ENCODE measurements around the gene ASB18.
"Not testable (repeated sequence)": the region's sequence is repeated elsewhere in the genome, so short reads cannot be mapped to it uniquely, and the experiment has no call there.

The ASB18 gene, protein sequence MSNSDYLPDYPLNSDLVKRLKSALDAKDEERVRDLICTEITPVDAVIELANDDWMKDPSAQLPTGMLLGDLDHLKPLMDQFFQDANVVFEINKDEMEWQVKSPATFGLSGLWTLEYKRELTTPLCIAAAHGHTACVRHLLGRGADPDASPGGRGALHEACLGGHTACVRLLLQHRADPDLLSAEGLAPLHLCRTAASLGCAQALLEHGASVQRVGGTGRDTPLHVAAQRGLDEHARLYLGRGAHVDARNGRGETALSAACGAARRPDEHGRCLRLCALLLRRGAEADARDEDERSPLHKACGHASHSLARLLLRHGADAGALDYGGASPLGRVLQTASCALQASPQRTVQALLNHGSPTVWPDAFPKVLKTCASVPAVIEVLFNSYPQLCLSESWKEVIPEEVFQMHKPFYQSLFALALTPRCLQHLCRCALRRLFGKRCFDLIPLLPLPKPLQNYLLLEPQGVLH

DNA sequence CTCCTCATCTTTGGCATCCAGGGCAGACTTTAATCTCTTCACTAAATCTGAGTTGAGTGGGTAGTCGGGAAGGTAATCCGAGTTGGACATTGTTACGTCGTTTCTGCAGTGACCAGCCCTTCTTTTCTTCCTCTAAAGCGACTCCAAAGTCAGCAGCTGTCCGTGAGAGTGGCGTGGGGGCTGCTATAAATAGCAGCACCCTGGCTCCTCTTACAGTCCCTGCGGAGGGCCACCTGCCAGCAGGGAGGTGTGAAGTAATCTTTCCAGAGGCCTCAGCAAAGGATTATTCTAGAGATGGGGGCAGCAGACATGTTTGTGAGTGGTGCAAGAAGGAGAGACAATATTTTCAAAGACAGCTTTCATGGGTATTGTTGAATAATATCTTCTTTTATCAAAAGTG is at the start of gene ASB18:
Gene ASB18, minus strand, starts transcription at position 151 of the 400 bp plus-strand sequence. Its CDS starts 61 bp downstream, at position 90.
- DNase-seq (ENCODE audit: low read depth): no peak

DNA sequence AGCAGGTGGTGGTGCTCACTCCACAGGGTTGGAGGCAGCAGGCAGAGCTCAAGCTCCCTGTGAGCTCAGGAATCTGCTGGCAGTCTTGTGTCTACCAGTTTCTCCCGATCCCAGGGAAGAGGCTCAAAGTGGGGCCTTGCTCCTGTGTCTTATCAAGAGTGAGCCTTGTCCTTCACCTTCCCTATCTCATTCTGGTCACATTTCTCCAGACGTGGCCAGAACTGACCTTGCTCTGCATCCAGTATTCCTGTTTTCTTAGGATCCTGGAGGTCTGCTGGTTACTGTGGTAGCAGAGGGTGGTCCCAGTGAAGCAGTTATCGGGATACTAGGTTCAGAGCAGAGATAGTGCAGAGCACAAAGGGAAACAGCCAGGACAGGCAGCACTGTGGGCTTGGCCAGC is 47.1 kb upstream of the ASB18 start:
- no peak for DNase-seq (ENCODE audit: low read depth)

DNA sequence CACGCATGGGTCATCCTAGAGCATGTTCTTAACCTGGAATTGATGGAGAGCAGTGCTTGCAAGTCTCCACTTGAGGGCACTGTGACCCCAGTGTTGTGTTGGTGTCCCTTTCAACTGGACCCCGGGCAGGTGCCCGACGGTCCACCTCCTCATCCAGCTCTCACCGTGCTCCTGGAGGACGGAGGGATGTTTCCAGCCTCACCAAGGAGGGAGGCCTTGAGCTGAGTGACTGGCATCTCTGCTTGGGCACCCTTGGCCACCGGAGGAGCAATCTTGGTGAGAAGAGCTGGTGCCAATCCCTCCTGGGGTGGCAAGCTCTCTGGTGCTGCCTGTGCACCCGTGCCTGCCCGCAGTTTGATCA is 45.4 kb upstream of the ASB18 start:
- DNase-seq (ENCODE audit: low read depth): no peak

DNA sequence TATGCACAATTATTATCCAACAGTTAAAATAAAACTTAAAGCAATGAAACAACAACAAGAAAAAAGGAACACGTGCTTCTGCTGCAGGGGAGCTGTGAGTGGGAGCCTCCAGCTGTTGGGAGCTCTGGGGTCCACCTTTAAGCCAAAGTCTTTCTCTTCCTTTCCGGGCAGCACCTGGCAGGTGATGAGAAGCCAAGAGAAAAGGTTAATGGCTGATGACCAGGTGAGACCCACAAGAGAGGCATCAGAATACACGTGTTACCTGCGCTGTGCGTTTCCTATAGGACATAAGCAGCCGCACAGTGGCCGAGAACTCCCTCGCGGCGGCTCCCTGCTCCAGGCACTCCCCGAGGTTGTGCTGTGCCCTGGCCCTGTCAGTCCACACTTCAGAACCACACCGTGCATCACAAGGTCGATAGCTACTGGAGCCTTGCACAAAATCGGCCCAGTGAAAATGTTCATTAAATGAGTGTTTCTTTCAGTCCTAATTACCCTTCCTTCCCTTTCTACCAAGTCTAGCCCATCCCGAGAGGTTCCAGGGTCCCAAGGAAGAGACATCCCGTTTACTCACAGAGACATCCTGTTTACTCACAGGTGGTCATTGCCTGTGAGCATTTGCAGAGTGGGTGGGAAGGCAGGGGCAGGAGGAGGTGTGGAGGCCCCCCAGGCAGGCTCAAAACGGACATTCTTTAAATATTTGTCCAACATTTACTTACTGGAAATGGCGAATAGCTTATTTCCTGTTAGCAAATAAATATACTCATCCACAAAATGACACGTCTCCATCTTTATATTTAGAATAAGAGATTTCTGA is 44.9 kb upstream of the ASB18 start:
- DNase-seq (ENCODE audit: low read depth): no peak

DNA sequence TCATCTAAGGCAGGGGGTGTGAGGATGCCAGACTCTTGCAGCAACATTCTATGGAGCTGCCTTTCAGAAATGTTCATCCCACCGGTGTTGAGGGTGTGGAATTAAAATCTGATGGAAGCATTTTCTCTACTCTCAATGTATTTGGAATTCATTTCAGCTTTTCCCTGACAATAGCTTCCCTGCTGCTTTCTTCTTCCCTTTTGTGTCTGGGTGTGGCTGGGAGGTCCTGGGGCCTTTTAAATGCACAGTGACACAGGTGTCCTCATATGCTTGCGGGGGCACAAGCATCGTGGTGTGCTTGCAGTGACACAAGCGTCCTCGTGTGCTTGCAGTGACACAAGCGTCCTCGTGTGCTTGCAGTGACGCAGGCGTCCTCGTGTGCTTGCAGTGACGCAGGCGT is 43.4 kb upstream of the ASB18 start:
- no peak for DNase-seq (ENCODE audit: low read depth)

DNA sequence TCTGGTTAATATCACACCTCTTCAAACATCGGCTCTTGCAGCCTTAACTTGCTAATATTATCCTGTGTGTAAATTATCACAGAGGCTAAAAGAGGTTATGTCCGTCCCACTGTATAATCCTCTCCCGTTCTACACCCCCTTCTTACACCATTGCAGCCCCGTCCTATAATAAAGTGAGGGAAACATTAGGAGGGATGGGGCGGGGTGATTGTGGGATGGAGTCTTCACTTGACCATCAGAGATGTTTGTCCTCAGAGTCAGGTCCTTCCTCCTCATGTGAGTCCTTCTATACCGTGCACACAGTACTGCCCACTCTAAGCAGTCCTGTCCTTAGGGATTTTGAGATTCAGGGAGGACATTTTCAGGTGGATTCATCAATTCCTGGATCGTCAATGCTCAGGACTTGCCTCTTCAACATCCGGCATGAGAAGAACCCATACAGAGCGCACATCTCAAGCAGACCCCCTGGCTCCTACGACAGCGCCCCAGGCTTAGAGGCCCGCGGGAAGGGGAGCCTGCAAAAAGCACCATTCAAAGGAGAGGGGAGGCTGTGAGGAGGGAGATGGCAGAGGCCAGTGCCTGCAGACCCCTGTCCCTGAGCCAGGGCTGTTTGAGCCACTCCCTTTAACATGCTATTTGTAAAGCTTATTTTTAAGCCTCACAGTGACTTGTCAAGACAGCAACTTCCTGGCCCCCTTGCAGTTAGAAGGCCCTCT is 42.8 kb upstream of the ASB18 start:
- DNase-seq (ENCODE audit: low read depth): no peak

DNA sequence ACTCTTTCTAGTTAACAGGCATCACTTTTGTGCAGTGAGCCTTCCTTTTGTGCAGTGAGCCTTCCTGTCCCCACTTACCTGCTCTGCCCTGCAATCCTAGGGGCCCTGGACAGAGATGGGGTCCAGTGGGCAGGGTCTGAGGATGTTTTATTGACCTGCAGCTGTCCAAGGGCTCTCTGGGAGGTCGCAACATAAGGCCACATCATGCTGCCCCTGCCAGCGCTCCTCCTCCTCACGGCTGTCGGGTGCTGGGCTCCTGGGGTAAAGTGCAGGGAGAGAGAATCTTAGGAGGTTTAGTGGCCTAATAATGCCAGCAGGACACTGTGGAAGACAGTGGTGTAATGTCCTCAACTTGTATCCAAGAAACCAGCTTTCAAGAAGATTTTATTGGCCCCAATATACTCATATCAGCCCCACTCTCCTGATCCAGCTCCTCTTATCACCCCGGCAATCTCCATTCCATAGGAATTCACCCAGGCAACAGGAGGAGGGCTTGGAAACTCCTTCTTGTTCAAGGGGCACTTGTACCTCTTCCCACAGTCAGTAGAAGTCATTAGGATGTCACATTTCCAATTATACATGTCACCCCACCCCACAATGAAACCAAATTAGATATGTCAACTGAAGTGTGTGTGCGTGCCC is 41.9 kb upstream of the ASB18 start:
- DNase-seq (ENCODE audit: low read depth): no peak

DNA sequence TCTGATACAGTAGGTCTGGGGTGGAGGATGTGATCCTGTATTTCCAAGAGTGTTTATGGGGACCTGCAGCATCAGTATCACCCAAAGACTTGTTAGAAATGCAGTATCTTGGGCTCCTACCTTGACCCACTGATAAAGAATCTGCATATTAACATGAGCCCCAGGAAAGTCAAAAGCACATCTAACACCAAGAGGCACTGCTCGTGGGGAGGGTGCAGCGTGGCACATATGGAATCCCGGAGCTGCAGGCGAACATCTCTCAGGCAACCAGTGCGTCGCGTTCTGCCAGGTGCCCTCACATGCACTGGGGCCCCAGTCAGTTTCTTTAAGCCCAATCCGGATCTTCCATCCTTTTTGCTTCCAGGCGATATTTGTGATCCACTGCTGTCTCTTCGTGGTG is 41.3 kb upstream of the ASB18 start:
- DNase-seq (ENCODE audit: low read depth): no peak

DNA sequence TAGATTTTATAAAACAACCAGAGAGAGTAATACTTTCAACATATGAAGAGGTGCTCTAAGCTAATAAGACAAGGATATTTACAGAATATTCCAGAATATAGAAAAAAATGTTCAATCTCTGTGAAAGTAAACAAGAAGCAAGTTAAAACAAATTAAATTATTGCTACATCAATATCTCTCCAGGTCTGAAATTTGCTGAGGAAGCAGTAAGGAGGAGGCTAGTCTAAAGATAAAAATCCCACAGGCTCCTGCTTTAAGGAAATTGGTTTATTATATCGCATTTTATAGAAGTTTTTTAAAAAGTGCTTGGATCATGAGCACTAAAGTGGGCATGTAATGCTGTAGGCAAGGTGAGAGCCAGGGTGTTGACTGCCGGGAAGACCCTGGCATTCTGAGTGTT is 39.7 kb upstream of the ASB18 start:
- DNase-seq (ENCODE audit: low read depth): no peak

DNA sequence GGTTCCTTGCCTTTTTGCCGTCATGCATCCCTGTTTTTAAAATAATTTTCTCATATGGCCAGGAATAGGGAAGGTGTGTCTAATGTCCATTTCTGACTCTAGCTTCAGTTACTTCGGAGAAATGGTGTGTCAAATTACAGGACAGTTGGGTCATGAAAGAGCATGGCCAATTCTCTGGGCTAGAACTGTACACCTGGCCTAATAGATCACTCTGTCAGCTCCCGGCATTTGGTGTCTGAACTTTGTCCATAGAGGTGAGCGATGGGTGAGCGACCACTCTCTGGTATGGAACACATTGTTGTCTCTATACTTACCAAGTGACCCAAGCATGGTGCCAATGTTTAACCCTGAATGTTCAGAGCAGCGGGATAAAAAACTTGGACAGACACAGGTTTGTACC is 38.3 kb upstream of the ASB18 start:
- DNase-seq (ENCODE audit: low read depth): no peak

DNA sequence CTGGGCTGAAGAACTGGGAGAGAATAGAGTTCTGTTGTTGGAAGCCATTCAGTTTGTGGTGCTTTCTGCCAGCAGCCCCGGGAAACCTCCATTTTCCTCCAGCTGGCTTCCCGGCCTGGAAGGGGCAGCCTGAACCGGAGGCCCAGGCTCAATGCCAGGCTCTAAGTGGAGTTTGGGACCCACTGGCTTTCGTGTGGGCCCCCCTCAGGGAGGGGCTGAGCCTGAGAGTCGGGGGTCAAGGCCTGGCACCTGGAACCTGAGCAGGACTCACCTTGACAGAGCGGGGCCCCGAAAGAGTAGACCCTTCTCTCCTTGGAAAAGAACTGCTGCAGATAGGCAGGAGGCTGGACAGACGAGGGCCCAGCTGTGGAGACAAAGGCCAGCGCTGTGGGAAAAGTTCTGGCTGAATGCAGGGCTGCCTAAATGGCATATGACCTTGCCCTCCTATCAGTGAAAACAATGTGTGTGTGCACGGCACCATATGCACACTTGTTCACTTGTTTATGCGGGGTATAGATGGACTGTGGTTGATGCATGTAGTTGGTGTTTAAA is 34.8 kb upstream of the ASB18 start:
- DNase-seq (ENCODE audit: low read depth): no peak

DNA sequence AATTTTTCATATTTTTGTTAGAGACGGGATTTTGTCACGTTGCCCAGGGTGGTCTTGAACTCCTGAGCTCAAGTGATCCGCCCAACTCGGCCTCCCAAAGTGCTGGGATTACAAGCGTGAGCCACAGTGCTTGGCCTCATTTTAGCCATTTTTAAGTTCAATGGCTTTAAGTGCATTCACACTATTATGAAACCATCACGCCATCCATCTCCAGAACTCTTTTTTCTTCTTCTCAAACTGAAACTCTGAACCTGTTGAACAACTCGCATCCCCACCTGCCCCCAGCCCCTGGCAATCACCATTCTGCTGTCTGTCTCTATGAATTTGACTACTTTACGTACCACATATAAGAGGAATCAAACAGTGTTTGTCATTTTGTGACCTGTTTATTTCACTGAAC is 31.3 kb upstream of the ASB18 start:
- DNase-seq (ENCODE audit: low read depth): no peak

DNA sequence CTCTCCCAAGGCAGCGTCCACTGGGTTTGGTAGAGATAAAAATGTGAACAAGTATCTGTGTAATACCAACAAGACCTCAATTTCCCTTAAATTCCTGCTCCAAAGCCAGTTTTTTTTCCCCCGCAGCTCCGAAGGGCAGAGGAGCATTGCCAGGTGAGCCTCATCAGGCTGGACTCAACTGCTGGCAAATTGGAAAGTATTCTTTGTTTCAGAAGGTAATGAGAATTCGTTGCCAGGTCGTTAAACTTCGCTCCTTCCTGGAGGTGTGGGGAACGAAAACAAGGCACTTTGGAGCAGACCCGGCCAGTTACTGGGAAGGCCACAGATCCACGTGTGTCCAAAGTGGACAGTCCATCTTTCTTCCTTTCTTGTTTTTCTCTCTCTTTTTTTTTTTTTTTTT is 30.4 kb upstream of the ASB18 start:
- DNase-seq (ENCODE audit: low read depth): no peak

DNA sequence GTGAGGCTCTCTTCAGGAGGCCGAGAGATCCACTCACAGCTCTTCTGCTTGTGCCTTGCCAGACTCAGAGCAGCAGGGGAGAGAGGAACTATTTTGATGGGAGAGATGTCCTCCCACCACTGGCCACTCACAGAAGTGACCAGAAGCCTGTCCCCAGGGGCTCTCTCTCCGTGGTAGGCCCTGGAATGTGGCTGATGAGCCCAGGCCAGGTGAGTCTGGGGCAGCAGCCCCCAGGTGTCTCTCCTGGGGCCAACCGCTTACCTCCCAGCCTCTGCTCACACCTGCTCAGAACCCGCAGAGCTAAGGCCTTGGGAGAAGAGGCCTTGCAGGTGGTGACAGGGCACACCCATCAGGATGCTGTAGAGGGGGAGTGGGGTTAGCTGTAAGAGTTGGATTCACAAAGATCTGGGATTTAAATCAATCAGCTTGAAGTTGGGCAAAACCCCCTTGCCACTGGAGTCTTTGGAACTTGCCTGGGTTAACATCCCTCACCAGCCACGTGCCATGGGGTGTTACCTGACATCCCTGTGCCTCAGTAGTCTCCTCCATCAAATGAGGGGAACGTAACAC is 29.1 kb upstream of the ASB18 start:
- DNase-seq (ENCODE audit: low read depth): no peak

DNA sequence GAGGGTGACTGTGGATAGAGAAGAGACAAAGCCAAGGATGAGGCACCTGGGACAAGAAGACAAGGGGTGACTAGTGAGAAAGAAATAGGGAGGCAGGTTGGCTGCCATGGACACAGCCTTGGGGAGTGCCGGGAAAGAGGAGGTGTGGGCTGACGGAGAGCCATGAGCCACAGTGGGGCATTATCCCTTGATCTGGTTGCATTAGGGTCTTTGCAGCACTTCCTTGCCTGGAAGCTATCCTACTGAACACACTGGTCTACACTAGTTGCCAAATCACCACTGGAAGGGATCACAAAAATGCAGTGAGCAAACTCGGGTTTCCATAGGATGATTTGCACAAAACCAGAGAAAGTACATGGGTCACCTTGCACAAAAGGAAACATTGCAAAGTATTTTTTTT is 27.7 kb upstream of the ASB18 start:
- DNase-seq (ENCODE audit: low read depth): no peak

DNA sequence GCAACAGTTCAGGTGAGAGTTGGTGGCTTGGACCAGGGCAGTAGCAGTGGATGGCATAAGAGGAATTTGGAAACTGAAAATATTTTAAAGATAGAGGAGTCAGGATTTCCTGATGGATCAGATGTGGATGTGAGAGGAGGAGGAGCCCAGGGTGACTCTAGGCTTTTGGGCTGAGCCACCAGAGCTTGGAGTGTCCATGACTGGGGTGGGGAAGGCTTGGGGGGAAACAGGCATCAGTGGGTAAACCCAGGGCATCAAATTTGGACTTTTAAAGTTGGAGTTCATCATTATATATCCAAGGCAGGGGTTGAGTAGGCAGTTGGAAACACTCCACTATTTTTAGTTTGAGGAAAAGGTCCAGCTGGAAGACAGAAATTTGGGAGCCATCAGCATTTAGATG is 27.3 kb upstream of the ASB18 start:
- DNase-seq (ENCODE audit: low read depth): no peak

DNA sequence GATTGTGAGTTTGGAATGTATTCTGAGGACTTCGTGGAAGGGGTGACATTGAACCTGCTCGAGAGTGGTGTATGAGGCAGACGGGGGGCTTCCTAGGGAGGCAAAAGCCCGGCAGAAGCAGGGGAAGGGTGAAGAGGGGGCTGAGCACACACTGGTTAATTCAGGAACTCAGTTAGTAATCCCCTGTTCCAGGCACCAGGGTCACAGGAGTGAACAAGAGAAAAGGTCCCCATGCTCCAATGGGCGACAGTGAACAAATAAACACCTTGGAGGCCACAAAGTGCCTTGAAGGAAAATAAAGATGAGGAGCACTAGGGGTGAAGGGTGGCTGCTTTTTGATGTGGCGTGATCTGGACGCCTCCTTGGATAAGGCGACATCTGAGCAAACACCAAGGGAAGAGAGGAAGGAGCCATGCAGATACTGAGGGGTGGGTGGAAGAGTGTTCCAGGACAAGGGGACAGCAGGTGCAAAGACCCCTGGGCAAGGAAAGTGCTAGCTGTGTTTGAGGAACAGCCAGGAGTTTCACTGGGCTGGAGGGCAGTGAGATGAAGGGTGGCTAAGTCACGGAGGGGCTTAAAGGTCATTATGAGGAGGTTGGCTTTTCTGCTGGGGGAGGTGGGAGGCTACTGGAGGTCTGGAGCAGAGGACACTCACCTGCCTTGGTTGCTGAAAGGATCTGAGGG is 26.7 kb upstream of the ASB18 start:
- DNase-seq (ENCODE audit: low read depth): no peak

DNA sequence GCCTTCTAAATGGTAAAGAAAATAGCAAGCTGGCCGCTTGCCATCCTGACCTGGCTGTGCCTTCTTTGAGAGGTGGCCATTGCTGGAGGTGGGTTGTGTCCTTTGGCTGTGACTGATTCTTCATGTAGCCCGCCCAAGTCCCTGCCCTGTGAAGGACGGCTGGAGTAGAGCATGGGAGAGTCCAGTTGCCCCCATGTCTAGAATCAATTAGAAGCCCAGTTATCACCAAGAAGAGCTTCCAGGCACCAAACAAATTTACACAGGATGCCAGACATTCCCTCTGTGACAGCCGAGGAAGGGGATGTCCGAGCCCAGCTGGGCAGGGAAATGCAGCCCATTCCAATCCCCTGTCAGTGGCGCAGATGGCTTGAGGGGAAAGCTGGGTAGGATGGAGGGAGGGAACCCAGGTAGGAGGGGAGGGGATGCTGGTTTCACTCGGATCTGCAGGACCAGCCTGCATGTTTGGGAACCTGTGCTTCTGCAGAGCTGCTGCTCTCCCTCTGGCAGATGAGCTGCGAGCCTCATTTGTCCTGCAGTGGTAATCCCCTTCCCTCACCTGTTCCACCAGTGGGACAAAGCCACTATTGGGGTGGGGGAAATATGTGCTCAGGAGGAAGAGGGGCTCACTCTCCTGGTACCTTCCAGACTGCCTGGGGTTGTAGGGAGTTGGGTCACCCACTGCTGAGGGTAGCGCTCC is 25.7 kb upstream of the ASB18 start:
- no peak for DNase-seq (ENCODE audit: low read depth)

DNA sequence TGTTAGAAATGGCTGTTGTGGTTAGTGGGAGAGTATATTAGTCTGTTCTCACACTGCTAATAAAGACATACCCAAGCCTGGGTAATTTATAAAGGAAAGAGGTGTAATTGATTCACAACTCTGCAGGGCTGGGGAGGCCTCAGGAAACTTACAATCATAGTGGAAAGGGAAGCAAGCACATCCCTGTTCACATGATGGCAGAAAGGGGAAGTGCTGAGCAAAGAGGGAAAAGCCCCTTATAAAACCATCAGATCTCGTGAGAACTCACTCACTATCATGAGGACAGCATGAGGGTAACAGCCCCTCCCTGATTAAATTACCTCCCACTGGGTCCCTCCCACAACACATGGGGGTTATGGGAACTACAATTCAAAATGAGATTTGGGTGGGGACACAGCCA is 24.2 kb upstream of the ASB18 start:
- not testable (repeated sequence) for DNase-seq (ENCODE audit: low read depth)

DNA sequence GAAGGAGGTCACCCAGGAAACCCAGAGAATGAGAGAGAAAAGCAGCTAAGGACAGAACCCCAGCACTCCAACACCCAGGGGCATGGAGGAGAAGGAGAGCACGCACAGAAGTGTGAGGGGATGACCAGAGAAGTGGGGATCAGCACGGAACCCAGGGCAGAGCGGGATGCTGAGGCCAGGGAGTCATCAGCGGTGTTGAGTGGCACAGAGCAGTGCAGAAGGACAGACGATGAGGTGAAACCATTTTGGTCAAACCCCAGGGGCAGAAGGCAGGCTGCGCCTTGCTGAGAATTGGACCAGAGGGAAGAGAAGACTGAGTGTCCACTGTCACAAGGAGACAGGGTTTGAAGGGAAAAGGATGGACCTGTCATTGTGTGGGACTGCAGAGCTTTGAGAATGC is 23.4 kb upstream of the ASB18 start:
- DNase-seq (ENCODE audit: low read depth): no peak
